Panc1 (cell line): ENCODE measurements around the gene VPS11. TPM values are rescaled to one million over a fixed set of nuclear protein-coding genes. Genes with fewer than 3 reads are reported as not detected.

Experiments
- ATAC-seq: fragments of 200-7000 bp; cut with Tn5 transposase; 2 replicates; pipeline ENCODE4 v1.9.1; 2020; ENCODE audit warnings: mild to moderate bottlenecking, moderate library complexity
- BruUV-seq: library from RNA; stranded (reverse); fragments of 400-500 nt; replicated peaks from 2 replicates; lab custom pipeline; 2021; lab: Mats Ljungman, UMichigan
- CTCF ChIA-PET: fragments of 300-600 bp; sonication (Branson Sonifier 250); formaldehyde crosslinking; loops from one replicate; lab custom pipeline; 2022; ENCODE audit warnings: antibody characterized with exemption; lab: Charles Lee
- POLR2A ChIA-PET: fragments of 300-600 bp; sonication (Branson Sonifier 250); formaldehyde crosslinking; loops from one replicate; lab custom pipeline; 2022; ENCODE audit warnings: antibody characterized with exemption; lab: Charles Lee
- DNase-seq: peaks from one replicate; pipeline ENCODE4 v3.0.0-alpha.2; 2010; ENCODE audit warnings: low read depth, low spot score
- H3K27ac ChIP-seq: 2 replicates; pipeline ENCODE4 v1.5.1; 2011; ENCODE audit warnings: mild to moderate bottlenecking, low read length, inconsistent platforms
- H3K27me3 ChIP-seq: fragments of 200-500 bp; sonication (Bioruptor generic); 2 replicates; pipeline ENCODE4 v1.6.0; 2014; ENCODE audit warnings: low read length, inconsistent platforms; ENCODE audit not compliant: control insufficient read depth, insufficient read depth
- H3K36me3 ChIP-seq: fragments of 200-500 bp; sonication (Bioruptor generic); 2 replicates; pipeline ENCODE4 v1.5.1; 2014; ENCODE audit warnings: inconsistent platforms, mild to moderate bottlenecking, low read length, moderate library complexity; ENCODE audit not compliant: control insufficient read depth, insufficient read depth
- H3K4me1 ChIP-seq: 2 replicates; pipeline ENCODE4 v1.5.1; 2011; ENCODE audit warnings: inconsistent platforms, mild to moderate bottlenecking, low read length, moderate library complexity; ENCODE audit not compliant: control insufficient read depth, insufficient read depth
- H3K4me3 ChIP-seq, 2 experiments: 2 replicates each; pipeline ENCODE4 v1.5.1; 2011 to 2012; ENCODE audit warnings: low read depth in 2 of 2, low read length in 2 of 2, mild to moderate bottlenecking in 2 of 2, inconsistent platforms in 1 of 2, moderate library complexity in 1 of 2
- H3K9me3 ChIP-seq: fragments of 200-500 bp; sonication (Bioruptor generic); 2 replicates; pipeline ENCODE4 v1.5.1; 2014; ENCODE audit warnings: low read depth, mild to moderate bottlenecking, inconsistent platforms, low read length, moderate library complexity; ENCODE audit not compliant: control insufficient read depth, insufficient read depth
- POLR2AphosphoS5 ChIP-seq: IDR thresholded peaks from 2 replicates; pipeline ENCODE4 v1.6.1; 2012; ENCODE audit warnings: mild to moderate bottlenecking, low read depth, low read length, moderate library complexity
- SIN3A ChIP-seq: IDR thresholded peaks from 2 replicates; pipeline ENCODE4 v1.6.1; 2012; ENCODE audit warnings: low read depth, mild to moderate bottlenecking, low read length, moderate library complexity, borderline replicate concordance; ENCODE audit not compliant: insufficient read depth
- TCF7L2 ChIP-seq: IDR thresholded peaks from 2 replicates; pipeline ENCODE4 v1.6.1; 2011; ENCODE audit warnings: mild to moderate bottlenecking, low read depth, low read length, inconsistent platforms
- in situ Hi-C: cut with HindIII; loops from 2 replicates; pipeline ENCODE4 v1.10.0; 2016; ENCODE audit warnings: low sequenced_read_pairs, low pct_unique_long_range_greater_than_20kb
- intact Hi-C: fragments of 100-400 bp; cut with micrococcal nuclease; formaldehyde crosslinking; loops from one replicate; pipeline ENCODE4 v1.10.0; 2022; ENCODE audit not compliant: unreplicated experiment
- total RNA-seq: library from RNA; stranded (reverse); gene quantifications from one replicate; pipeline ENCODE4 v1.2.1, GENCODE V29; 2021; ENCODE audit not compliant: unreplicated experiment
- TF ChIP-seq, protein P1 (sequence below): fragments of 450-650 bp; IDR thresholded peaks from 2 replicates; pipeline ENCODE4 v1.5.1; 2017; ENCODE audit warnings: mild to moderate bottlenecking
- TF ChIP-seq, protein P2 (sequence below), 2 experiments: IDR thresholded peaks; 2 replicates each; pipeline ENCODE4 v1.6.1; 2011 to 2012; ENCODE audit warnings: low read depth in 2 of 2, control low read depth in 1 of 2, low read length in 1 of 2, mild to moderate bottlenecking in 1 of 2, moderate library complexity in 1 of 2; ENCODE audit not compliant: insufficient read depth in 1 of 2

Gene VPS11
- total RNA-seq, 1 experiment from 2014 or later, result 28.2 TPM

DNA sequence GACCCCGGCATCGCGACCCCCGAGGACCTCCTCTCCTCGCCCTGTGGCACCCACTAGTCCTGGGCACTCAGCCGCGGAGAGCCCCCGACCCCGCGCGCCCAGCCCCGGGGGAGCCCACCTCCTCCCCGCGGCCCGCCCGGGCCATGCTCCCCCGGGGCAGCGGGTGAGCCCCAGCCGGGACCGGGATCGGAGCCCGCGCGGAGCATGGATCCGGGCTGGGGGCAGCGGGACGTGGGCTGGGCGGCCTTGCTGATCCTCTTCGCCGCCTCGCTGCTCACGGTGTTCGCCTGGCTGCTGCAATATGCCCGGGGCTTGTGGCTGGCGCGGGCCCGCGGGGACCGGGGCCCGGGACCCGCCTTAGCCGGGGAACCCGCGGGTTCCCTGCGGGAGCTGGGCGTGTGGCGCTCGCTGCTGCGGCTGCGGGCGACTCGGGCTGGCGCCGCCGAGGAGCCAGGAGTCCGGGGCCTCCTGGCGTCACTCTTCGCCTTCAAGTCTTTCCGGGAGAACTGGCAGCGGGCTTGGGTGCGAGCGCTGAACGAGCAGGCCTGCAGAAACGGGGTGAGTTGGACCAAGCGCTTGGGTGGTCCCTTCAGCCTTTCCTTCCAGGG is 40.0 kb downstream of the VPS11 start:
- CTCF ChIA-PET, result no interaction called here
- in situ Hi-C loops (no loop called here), intact Hi-C loops (no loop called here)

DNA sequence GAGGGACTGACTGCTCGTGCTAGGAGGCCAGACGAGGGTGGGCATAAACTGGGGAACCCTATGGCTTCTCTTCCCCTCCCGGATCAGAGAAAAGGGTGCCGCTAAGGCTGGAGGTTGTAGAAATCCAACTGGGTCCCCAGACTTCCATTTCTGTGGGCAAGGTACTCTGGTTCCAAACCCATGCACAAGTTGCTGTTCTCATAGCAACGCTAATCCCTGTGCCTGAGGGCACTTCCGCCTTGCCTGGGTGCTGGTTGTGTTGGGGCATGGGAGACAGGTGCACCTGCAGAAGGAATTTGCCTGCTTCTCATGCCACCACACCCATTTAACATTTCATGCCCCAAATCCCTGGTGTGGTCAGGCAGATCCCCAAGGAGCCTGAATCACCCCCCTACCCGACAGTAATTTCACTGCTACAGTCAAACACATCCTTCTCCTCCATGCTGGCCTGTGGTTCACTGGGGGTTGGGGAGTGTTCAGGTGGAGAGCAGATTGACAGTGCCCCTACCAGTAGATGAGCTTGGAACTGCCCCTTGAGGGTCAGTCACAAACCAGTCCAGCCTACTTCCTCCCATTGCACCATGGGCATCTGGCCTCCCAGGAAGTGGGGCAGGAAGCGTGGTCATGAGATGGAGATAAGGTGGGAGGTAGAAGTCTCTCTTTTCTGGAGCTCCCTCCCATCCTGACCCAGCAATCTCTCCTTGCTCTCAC is 40.7 kb downstream of the VPS11 start:
- no TSS peak for BruUV-seq
- Histone ChIP-seq H3K4me3 (peak overlapping the region; percentile 75 to 92), H3K27me3 (no peaks in the 10 kb centered on the region), H3K9me3 (no peaks in the 10 kb centered on the region), H3K27ac (peak overlapping the region; percentile 49), H3K36me3 (no peaks in the 10 kb centered on the region), H3K4me1 (peaks cover 24% of the 10 kb centered on the region)
- ATAC-seq, result peak; percentile 14; the same call in 1 of the 2 replicates
- POLR2A ChIA-PET, result interaction anchor here (0.5 to 0.6 kb wide), 2 partner anchors 12 to 60 kb away, joined by 3 to 13 read pairs; partner anchors contain the start of gene NLRX1
- TF ChIP-seq TCF7L2, result no peak
- no peak for TF ChIP-seq SIN3A
- TF ChIP-seq, protein P1, sequence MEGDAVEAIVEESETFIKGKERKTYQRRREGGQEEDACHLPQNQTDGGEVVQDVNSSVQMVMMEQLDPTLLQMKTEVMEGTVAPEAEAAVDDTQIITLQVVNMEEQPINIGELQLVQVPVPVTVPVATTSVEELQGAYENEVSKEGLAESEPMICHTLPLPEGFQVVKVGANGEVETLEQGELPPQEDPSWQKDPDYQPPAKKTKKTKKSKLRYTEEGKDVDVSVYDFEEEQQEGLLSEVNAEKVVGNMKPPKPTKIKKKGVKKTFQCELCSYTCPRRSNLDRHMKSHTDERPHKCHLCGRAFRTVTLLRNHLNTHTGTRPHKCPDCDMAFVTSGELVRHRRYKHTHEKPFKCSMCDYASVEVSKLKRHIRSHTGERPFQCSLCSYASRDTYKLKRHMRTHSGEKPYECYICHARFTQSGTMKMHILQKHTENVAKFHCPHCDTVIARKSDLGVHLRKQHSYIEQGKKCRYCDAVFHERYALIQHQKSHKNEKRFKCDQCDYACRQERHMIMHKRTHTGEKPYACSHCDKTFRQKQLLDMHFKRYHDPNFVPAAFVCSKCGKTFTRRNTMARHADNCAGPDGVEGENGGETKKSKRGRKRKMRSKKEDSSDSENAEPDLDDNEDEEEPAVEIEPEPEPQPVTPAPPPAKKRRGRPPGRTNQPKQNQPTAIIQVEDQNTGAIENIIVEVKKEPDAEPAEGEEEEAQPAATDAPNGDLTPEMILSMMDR, result no peak
- no peak for TF ChIP-seq POLR2AphosphoS5
- TF ChIP-seq, protein P2, sequence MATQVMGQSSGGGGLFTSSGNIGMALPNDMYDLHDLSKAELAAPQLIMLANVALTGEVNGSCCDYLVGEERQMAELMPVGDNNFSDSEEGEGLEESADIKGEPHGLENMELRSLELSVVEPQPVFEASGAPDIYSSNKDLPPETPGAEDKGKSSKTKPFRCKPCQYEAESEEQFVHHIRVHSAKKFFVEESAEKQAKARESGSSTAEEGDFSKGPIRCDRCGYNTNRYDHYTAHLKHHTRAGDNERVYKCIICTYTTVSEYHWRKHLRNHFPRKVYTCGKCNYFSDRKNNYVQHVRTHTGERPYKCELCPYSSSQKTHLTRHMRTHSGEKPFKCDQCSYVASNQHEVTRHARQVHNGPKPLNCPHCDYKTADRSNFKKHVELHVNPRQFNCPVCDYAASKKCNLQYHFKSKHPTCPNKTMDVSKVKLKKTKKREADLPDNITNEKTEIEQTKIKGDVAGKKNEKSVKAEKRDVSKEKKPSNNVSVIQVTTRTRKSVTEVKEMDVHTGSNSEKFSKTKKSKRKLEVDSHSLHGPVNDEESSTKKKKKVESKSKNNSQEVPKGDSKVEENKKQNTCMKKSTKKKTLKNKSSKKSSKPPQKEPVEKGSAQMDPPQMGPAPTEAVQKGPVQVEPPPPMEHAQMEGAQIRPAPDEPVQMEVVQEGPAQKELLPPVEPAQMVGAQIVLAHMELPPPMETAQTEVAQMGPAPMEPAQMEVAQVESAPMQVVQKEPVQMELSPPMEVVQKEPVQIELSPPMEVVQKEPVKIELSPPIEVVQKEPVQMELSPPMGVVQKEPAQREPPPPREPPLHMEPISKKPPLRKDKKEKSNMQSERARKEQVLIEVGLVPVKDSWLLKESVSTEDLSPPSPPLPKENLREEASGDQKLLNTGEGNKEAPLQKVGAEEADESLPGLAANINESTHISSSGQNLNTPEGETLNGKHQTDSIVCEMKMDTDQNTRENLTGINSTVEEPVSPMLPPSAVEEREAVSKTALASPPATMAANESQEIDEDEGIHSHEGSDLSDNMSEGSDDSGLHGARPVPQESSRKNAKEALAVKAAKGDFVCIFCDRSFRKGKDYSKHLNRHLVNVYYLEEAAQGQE (IDR thresholded peaks at IDR 0.05; ENCODE audit: insufficient read depth in 1 of 2, low read depth in 2 of 2, low read length in 1 of 2), result no peak
- no peak for DNase-seq
- intact Hi-C loops, result no loop called here
- in situ Hi-C loops, result no loop called here
- CTCF ChIA-PET, result interaction anchor here (0.6 to 0.9 kb wide), 2 partner anchors 10 to 25 kb away, joined by 3 to 4 read pairs; no protein-coding TSS in a partner anchor

More for the DNA sequence above, 40.0 kb downstream of the VPS11 start:
- TF ChIP-seq, protein P1, result no peak
- TF ChIP-seq TCF7L2, result no peak
- TF ChIP-seq, protein P2 (IDR thresholded peaks at IDR 0.05; ENCODE audit: insufficient read depth in 1 of 2, low read depth in 2 of 2, low read length in 1 of 2), result no peak
- no peak for TF ChIP-seq POLR2AphosphoS5
- TF ChIP-seq SIN3A, result no peak
- no peak for DNase-seq
- Histone ChIP-seq H3K36me3 (no peaks in the 10 kb centered on the region), H3K27ac (peak overlapping the region; percentile 49), H3K27me3 (no peaks in the 10 kb centered on the region), H3K4me3 (peak overlapping the region; percentile 75 to 92), H3K4me1 (peaks cover 27% of the 10 kb centered on the region), H3K9me3 (no peaks in the 10 kb centered on the region)
- POLR2A ChIA-PET, result interaction anchor here (0.6 to 0.9 kb wide), 2 partner anchors 13 to 274 kb away, joined by 3 to 13 read pairs; partner anchors contain the start of gene USP2
- no TSS peak for BruUV-seq
- ATAC-seq, result peak; percentile 54
